Epidermal melanocyte (primary cell): ENCODE data around the gene CASP4.
"Not testable (repeated sequence)": the region's sequence is repeated elsewhere in the genome, so short reads cannot be mapped to it uniquely, and the experiment has no call there.

Source experiments
- DNase-seq: peaks from one replicate; pipeline ENCODE4 v3.0.0; 2011; ENCODE audit warnings: low spot score; ENCODE audit not compliant: insufficient read length

The CASP4 gene

GRCh38 chr11:104968355-104968855, at the start of gene CASP4:
Gene CASP4 (minus strand): TSS chr11:104968574. CDS start chr11:104968525, 49 bp downstream.
- DNase-seq, result peak; percentile 37

- DNase-seq, result no peak
Measured at GRCh38 chr11:105007463-105007862, 39.1 kb upstream of the CASP4 start.

- no peak for DNase-seq
Measured at GRCh38 chr11:105005451-105005845, 37.1 kb upstream of the CASP4 start.

GRCh38 chr11:105004021-105004420, 35.6 kb upstream of the CASP4 start:
- DNase-seq, result no peak

- DNase-seq, result no peak
Measured at GRCh38 chr11:105003151-105003550, 34.8 kb upstream of the CASP4 start.

GRCh38 chr11:105000797-105001196, 32.4 kb upstream of the CASP4 start:
- no peak for DNase-seq

- DNase-seq, result no peak
Measured at GRCh38 chr11:105000167-105000566, 31.8 kb upstream of the CASP4 start.

GRCh38 chr11:104999721-105000120, 31.3 kb upstream of the CASP4 start:
- DNase-seq, result no peak

GRCh38 chr11:104997288-104997687, 28.9 kb upstream of the CASP4 start:
- DNase-seq, result no peak

- no peak for DNase-seq
Measured at GRCh38 chr11:104995001-104995408, 26.6 kb upstream of the CASP4 start.

GRCh38 chr11:104992781-104993180, 24.4 kb upstream of the CASP4 start:
- no peak for DNase-seq

GRCh38 chr11:104991994-104992393, 23.6 kb upstream of the CASP4 start:
- no peak for DNase-seq

GRCh38 chr11:104984808-104985207, 16.4 kb upstream of the CASP4 start:
- no peak for DNase-seq

GRCh38 chr11:104979839-104980238, 11.5 kb upstream of the CASP4 start:
- no peak for DNase-seq

- no peak for DNase-seq
Measured at GRCh38 chr11:104973616-104974015, 5.2 kb upstream of the CASP4 start.

GRCh38 chr11:104972924-104973323, 4.5 kb upstream of the CASP4 start:
- DNase-seq, result not testable (repeated sequence)

GRCh38 chr11:104970756-104971155, 2.4 kb upstream of the CASP4 start:
- no peak for DNase-seq

- DNase-seq, result no peak
Measured at GRCh38 chr11:104968856-104969776, 742 bp upstream of the CASP4 start.

- DNase-seq, result no peak
Measured at GRCh38 chr11:104967534-104968354, 630 bp downstream of the CASP4 start.

- DNase-seq, result no peak
Measured at GRCh38 chr11:104965735-104966134, 2.6 kb downstream of the CASP4 start.

- DNase-seq, result no peak
Measured at GRCh38 chr11:104964247-104964646, 4.1 kb downstream of the CASP4 start.

- no peak for DNase-seq
Measured at GRCh38 chr11:104962852-104963251, 5.5 kb downstream of the CASP4 start.
